Loucy (cell line): ENCODE measurements around the gene FAM13A.
A peak's percentile ranks its signal among the peaks of the same experiment; 100 is the strongest.

Experiments
- H2AFZ ChIP-seq: fragments of 200-600 bp; sonication (generic); 2 replicates; pipeline ENCODE4 v1.6.0; 2016; ENCODE audit warnings: antibody characterized with exemption, mild to moderate bottlenecking, low read length, moderate library complexity
- H3F3A ChIP-seq: fragments of 200-600 bp; 2 replicates; pipeline ENCODE4 v1.6.0; 2016; ENCODE audit warnings: antibody characterized with exemption, low read depth, mild to moderate bottlenecking
- H3K27me3 ChIP-seq: fragments of 200-600 bp; sonication (generic); 2 replicates; pipeline ENCODE4 v1.6.1; 2014; ENCODE audit warnings: low read length, mild to moderate bottlenecking; ENCODE audit not compliant: insufficient read depth, poor library complexity, severe bottlenecking
- H3K36me3 ChIP-seq: fragments of 200-600 bp; sonication (generic); 2 replicates; pipeline ENCODE4 v1.6.1; 2016; ENCODE audit warnings: low read length; ENCODE audit not compliant: insufficient read depth
- H3K4me1 ChIP-seq: fragments of 200-600 bp; sonication (generic); 2 replicates; pipeline ENCODE4 v1.5.1; 2014; ENCODE audit warnings: low read length, mild to moderate bottlenecking; ENCODE audit not compliant: insufficient read depth, poor library complexity, severe bottlenecking
- H3K4me2 ChIP-seq: fragments of 200-600 bp; sonication (generic); 2 replicates; pipeline ENCODE4 v1.6.0; 2014; ENCODE audit warnings: antibody characterized with exemption, low read length, low read depth, mild to moderate bottlenecking; ENCODE audit not compliant: poor library complexity, severe bottlenecking
- H3K4me3 ChIP-seq: fragments of 200-600 bp; sonication (generic); 2 replicates; pipeline ENCODE4 v1.5.1; 2014; ENCODE audit warnings: low read length, mild to moderate bottlenecking, mixed read lengths; ENCODE audit not compliant: poor library complexity, severe bottlenecking
- H3K79me2 ChIP-seq: fragments of 200-600 bp; sonication (generic); 2 replicates; pipeline ENCODE4 v1.6.1; 2014; ENCODE audit warnings: low read length; ENCODE audit not compliant: insufficient read depth
- H3K9ac ChIP-seq: fragments of 200-600 bp; sonication (generic); 2 replicates; pipeline ENCODE4 v1.6.0; 2014; ENCODE audit warnings: mild to moderate bottlenecking, low read depth, low read length, moderate library complexity; ENCODE audit not compliant: poor library complexity, severe bottlenecking
- H3K9me2 ChIP-seq: fragments of 200-600 bp; sonication (generic); replicated peaks from 2 replicates; pipeline ENCODE4 v1.6.1; 2016; ENCODE audit warnings: low read depth, low read length, mixed read lengths
- H3K9me3 ChIP-seq: fragments of 200-600 bp; sonication (generic); 2 replicates; pipeline ENCODE4 v1.6.1; 2014; ENCODE audit warnings: mild to moderate bottlenecking, antibody characterized with exemption, low read length, low read depth; ENCODE audit not compliant: insufficient read depth
- H4K20me1 ChIP-seq: fragments of 200-600 bp; sonication (generic); 2 replicates; pipeline ENCODE4 v1.6.0; 2014; ENCODE audit warnings: antibody characterized with exemption, low read length, mild to moderate bottlenecking; ENCODE audit not compliant: insufficient read depth, poor library complexity, severe bottlenecking
- CTCF ChIP-seq: fragments of 200-600 bp; sonication (generic); conservative IDR thresholded peaks from 2 replicates; pipeline ENCODE4 v1.5.1; 2014; ENCODE audit warnings: mild to moderate bottlenecking, antibody characterized with exemption, low read length
- EZH2phosphoT487 ChIP-seq: fragments of 200-600 bp; IDR thresholded peaks from 2 replicates; pipeline ENCODE4 v1.6.1; 2018; ENCODE audit warnings: antibody characterized with exemption, mild to moderate bottlenecking, moderate library complexity, borderline replicate concordance

The FAM13A gene

GRCh38 chr4:88743696-88744095 lies 313.3 kb downstream of the FAM13A start:
- H3K4me3 ChIP-seq: no peak overlapping the region
- H3K9me3 ChIP-seq: no peaks in the 10 kb centered on the region
- TF ChIP-seq EZH2phosphoT487 (no peak), CTCF (no peak)
- H3K27me3 ChIP-seq: no peaks in the 10 kb centered on the region
- peaks cover 22% of the 10 kb centered on the region for H3K4me1 ChIP-seq
- H3K9ac ChIP-seq: no peak overlapping the region
- H2AFZ ChIP-seq: no peak overlapping the region
- peaks cover 12% of the 10 kb centered on the region; the same call in 1 of the 2 replicates for H3K36me3 ChIP-seq
- H3K79me2 ChIP-seq: no peaks in the 10 kb centered on the region
- no peak overlapping the region for H3K4me2 ChIP-seq
- H3K9me2 ChIP-seq: no peaks in the 10 kb centered on the region
- H3F3A ChIP-seq: no peaks in the 10 kb centered on the region
- no peaks in the 10 kb centered on the region for H4K20me1 ChIP-seq

DNA sequence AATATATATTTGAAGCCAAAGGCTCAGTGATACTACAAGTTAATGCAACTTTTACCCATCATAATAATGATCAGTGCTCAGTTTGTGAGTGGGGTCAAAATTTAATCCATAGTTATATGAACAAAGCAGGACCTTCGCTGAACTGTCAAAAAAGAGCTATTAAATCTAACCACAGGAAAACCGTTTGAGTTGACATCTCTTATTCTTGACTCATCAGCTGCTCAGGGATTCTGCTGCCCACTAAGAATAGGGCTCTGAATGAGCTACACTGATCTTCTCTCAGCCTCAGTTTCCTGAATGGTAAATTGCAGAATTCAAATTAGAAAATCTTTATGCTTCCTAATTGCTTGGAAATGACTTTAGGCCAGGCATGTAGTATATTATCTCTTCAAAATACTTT lies 314.4 kb downstream of the FAM13A start:
- Histone ChIP-seq H3K4me1 (peaks cover 22% of the 10 kb centered on the region), H3K9ac (no peak overlapping the region), H3K4me2 (peak overlapping the region; percentile 54), H3F3A (no peaks in the 10 kb centered on the region), H3K27me3 (no peaks in the 10 kb centered on the region), H3K4me3 (no peak overlapping the region), H3K36me3 (peaks cover 14% of the 10 kb centered on the region; the same call in 1 of the 2 replicates), H4K20me1 (no peaks in the 10 kb centered on the region), H2AFZ (no peak overlapping the region), H3K9me2 (no peaks in the 10 kb centered on the region), H3K79me2 (no peaks in the 10 kb centered on the region), H3K9me3 (no peaks in the 10 kb centered on the region)
- TF ChIP-seq EZH2phosphoT487: no peak
- TF ChIP-seq CTCF: no peak

DNA sequence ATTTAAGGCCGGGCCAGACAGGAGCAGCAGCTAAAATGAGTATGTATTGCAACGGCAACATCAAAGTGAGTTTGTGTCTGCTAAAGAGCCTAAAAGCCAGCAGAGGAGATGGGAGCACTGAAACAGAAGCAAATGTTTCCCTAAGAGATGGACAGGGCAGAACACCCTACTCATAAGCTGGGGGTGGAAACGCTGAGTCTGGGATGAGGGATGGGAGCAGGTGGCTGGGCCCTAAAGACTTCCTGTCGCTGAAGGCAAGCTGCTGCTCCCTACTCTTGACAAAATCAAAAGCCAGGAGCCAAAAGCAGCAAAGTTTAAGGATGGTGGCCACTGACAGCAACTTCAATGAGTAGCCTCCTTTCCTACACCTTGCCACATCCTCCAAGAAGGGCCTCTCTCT lies 318.8 kb downstream of the FAM13A start:
- no peaks in the 10 kb centered on the region for H3K79me2 ChIP-seq
- H3F3A ChIP-seq: no peaks in the 10 kb centered on the region
- no peaks in the 10 kb centered on the region for H3K9me3 ChIP-seq
- H2AFZ ChIP-seq: no peak overlapping the region
- H3K4me2 ChIP-seq: no peak overlapping the region
- no peaks in the 10 kb centered on the region for H3K27me3 ChIP-seq
- H3K4me1 ChIP-seq: peaks cover 14% of the 10 kb centered on the region
- no peaks in the 10 kb centered on the region for H3K9me2 ChIP-seq
- no peak overlapping the region for H3K9ac ChIP-seq
- no peak for TF ChIP-seq EZH2phosphoT487
- TF ChIP-seq CTCF: no peak
- peaks cover 15% of the 10 kb centered on the region; the same call in 1 of the 2 replicates for H3K36me3 ChIP-seq
- H3K4me3 ChIP-seq: no peak overlapping the region
- no peaks in the 10 kb centered on the region for H4K20me1 ChIP-seq
